ENCODE results near the gene SZRD1.

Gene SZRD1

GRCh38 chr1:16436946-16437474, 70.0 kb downstream of the SZRD1 start, which contains the start of gene SPATA21:
TSS of gene SPATA21 (minus strand) at chr1:16437424. CDS start at chr1:16431371, 6,053 bp downstream.
- no peak for DNase-seq (ENCODE audit: low read depth in 2 of 2, low spot score in 1 of 2)

GRCh38 chr1:16438516-16438915, 71.5 kb downstream of the SZRD1 start:
- no peak for DNase-seq (ENCODE audit: low read depth in 2 of 2, low spot score in 1 of 2)

GRCh38 chr1:16438924-16439323, 71.9 kb downstream of the SZRD1 start:
- no peak for DNase-seq (ENCODE audit: low read depth in 2 of 2, low spot score in 1 of 2)

GRCh38 chr1:16440131-16440469, 73.1 kb downstream of the SZRD1 start:
- no peak for DNase-seq (ENCODE audit: low read depth in 2 of 2, low spot score in 1 of 2)

- DNase-seq (ENCODE audit: low read depth in 2 of 2, low spot score in 1 of 2) = peak; percentile 83 to 90
These were observed 73.6 kb downstream of the SZRD1 start, which contains the start of gene NECAP2 for GRCh38 chr1:16440470-16441281. TSS of gene NECAP2 (plus strand) at chr1:16440724. CDS start at chr1:16440762, 38 bp downstream.

GRCh38 chr1:16441282-16441665, 74.2 kb downstream of the SZRD1 start:
- DNase-seq (ENCODE audit: low read depth in 2 of 2, low spot score in 1 of 2) = peak in 1 of 2 donors; percentile 9

- no peak for DNase-seq (ENCODE audit: low read depth in 2 of 2, low spot score in 1 of 2)
These were observed 75.2 kb downstream of the SZRD1 start for GRCh38 chr1:16442265-16442664.

- DNase-seq (ENCODE audit: low read depth in 2 of 2, low spot score in 1 of 2) = no peak
These were observed 75.9 kb downstream of the SZRD1 start for GRCh38 chr1:16442941-16443340.

- DNase-seq (ENCODE audit: low read depth in 2 of 2, low spot score in 1 of 2) = no peak
These were observed 77.1 kb downstream of the SZRD1 start for GRCh38 chr1:16443975-16444770.

- DNase-seq (ENCODE audit: low read depth in 2 of 2, low spot score in 1 of 2) = no peak
These were observed 78.0 kb downstream of the SZRD1 start for GRCh38 chr1:16445052-16445451.

- no peak for DNase-seq (ENCODE audit: low read depth in 2 of 2, low spot score in 1 of 2)
These were observed 79.1 kb downstream of the SZRD1 start for GRCh38 chr1:16446116-16446515.

- no peak for DNase-seq (ENCODE audit: low read depth in 2 of 2, low spot score in 1 of 2)
These were observed 80.6 kb downstream of the SZRD1 start for GRCh38 chr1:16447641-16448040.

All from stimulated activated CD8-positive, alpha-beta memory T cell treated with anti-CD3 and anti-CD28 coated beads, Interleukin-4, amount 100 ng/mL, for 4 hours (primary cell).